NCI-H2196 treated with DMSO at 0.1 percent for 48 hours (cell line): ENCODE measurements around the gene MYO1C.
A peak's percentile ranks its signal among the peaks of the same experiment; 100 is the strongest.

ENCODE experiments used
- DNase-seq: peaks from one replicate; lab custom pipeline; 2025; ENCODE audit not compliant: unreplicated experiment; lab: John Stamatoyannopoulos, UW

Gene MYO1C

DNA sequence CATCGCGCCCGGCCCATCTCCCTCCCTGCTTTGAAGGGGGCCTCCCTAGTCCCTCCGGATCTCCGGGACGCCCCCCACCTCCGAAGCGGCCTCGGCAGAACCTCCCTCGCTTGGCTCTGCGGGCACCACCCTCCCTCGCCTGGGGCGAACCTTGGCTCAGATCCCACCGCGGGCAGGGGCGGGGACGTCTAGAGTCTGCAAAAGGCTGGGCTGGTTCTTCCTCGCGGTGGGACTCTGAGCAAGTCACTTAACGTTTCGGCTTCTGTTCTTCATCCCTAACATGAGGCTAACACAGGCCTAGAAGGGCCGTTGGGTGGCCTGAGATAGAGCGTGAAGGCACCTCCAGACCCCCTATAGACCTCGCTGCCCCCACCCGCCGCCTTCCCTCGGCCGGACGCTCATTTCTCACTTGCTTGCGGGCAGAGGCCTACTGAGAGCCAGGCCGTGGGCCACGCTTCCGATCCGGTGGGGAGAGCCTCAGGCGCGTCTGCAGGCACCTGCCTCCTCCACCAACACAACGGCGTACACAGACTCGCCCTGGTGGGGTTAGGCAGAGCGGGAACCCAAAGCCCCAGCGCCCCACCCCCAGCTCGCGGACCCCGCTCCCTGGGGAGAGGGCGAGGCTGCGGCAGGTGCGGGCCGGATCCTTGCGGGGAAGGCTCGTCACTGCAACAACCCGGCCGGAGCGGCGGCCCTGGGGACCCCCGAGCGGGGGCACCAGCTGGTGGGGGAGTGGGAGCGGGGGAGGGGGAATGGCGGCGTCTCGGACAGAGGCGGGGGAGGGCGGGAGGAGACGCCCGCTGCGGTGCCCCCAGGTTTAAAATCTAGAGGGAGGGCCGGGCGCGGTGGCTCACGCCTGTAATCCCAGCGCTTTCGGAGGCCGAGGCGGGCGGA lies 5.4 kb downstream of the MYO1C start:
- no peak for DNase-seq

DNA sequence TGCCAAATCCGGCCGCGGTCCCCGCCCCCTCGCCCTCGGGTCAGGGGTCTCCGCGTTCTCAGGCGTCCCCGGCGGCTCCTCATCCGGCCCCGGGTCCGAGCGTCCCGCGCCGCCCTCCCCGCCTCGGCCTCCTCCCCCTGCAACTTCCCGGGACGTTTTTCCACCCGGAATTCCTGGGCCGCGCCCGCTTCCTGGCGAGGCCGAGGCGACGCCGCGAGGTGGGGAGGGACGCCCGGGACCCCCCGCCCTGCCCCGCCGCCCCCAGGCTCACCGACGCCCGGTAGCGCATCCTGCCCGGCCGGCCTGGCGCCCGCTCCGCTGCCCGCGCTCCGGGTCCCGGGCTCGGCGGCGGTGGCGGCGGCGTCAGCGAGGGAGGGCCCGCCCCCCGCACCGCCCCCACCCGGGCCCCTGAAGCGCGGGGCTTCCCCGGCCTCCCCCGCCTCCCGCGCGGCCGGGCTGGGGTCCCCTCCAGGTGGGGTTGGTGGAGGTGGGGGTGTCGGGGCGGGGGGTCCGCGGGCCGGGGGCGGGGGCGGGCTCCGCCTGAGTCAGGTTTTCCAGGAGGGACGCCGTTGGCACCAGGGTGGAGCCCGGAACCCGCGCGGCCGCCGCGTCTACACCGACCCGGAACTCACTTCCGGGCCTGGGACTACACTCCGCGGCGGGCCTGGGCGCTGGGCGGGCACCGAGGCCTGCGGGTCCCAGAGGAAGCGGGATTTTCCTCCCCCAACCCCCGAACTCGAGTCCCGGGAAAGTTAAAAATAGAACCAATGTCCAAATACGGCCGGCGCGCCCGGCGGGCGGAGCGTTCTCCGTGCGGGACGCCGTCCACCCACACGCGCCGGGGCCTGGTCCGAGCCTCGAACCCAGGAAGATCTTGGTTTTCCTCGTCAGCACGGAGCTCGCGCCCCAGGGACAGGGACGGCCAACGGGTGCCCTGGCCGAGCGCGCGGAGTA lies 6.8 kb downstream of the MYO1C start:
- DNase-seq = no peak

DNA sequence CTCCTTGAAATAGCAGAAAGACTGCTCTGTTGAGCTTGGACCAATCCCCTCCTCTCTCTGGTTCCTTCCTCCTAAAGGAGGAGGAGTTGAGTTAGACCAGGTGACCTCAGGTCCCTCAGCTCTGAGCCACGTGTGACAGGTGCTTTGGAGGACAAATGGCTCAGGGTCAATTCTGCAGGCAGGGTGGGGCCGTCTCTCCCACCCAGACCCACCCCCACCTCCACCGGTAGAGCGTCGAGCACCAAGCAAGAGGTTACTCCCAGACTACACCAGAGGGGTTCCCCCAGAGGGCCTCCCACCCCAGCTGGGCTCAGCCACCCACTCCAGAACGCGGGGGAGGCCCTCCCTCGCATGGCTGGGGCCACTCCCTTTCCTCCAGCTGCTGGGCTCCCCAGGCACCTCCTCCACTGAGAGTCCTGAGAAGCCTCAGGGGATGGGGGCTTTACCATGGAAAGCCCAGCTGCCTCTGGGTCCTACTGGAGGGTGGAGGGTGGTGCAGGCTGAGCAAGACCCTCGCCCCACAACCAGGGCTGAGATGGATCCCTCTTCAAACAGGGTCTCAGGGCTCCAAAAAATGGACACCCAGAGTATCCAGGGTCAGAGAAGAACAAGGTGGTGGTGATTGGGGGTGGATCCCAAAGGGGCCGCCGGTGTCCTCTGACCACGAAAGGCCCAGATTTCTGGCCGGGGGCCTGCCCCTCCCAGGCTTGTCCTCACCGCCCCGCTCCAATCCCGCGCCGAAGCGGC lies 7.6 kb downstream of the MYO1C start:
- peak; percentile 48 for DNase-seq

GRCh38 chr17:1484060-1484535 lies 8.4 kb downstream of the MYO1C start:
- no peak for DNase-seq

DNA sequence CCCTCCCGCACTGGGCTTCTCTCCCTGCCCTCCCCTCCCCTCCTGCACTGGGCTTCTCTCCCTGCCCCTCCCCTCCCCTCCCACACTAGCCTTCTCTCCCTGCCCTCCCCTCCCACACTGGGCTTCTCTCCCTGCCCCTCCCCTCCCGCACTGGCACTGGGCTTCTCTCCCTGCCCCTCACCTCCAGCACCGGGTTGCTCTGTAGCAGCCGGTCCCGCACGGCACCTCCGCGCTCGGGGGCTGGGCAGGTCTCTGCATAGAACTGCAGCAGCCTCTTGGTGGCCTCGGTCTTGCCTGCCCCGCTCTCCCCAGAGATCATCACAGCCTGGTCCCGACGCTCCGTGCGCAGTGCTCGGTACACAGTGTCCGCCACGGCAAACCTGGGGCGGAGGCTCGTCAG lies 9.8 kb downstream of the MYO1C start:
- no peak for DNase-seq

- DNase-seq = no peak
Observed at GRCh38 chr17:1481736-1482135, 10.8 kb downstream of the MYO1C start.

DNA sequence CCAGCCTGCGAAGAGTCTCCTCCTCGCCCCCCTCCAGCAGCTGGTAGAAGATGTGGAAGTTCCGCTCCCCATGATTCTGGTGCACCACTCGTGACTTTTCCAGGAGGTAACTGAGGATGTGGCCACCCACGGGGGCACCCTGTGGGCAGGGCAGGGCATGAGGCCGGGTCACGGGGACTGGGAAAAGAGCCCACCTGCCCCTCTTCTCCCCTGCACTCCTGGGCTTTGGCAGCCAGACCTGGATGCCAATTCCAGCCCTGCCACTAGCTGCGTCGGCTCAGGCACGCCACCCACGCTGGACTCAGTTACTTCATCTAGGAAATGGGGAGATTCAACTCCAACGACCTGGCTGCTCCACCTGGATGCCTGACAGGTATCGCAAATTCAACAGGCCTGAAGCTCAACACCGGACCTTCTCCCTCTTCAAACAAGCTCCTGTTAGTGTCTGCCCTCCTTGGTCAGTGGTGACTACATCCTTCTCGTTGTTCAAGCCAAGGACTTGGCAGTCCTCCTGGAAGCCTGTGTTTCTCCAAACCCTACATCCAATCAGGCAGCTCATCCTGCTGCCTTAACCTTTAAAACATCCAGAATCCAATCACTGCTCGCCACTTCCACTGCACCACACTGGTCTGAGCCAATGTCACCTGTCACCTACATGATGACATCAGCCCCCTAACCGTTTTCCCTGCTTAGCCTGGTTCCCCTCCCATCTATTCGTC lies 11.6 kb downstream of the MYO1C start:
- DNase-seq = no peak

- no peak for DNase-seq
Observed at GRCh38 chr17:1478418-1478817, 14.1 kb downstream of the MYO1C start.

DNA sequence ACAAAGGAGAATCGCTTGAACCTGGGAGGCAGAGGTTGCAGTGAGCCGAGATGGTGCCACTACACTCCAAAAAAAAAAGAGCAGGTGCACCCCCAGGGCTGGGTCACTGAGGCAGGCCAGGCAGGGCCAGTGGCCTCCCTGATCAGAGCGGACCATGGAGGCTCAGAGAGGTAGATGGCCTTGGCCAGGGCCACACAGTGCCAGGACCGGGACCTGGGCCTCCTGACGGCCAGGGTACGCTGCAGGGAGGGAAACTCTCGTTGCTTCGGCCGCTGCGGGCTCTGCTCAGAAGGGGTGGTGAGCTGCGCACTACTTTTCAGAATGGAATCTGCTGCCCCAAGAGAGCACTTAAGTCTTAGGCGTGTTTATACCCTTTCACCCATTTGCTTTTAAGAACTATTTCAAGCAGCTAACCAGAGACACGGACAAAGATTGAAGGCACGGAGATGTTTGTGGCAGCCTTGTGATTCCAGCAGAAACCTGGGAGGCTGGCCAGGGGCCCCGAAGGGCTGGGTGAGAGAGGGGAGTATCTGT lies 17.1 kb downstream of the MYO1C start:
- no peak for DNase-seq

DNA sequence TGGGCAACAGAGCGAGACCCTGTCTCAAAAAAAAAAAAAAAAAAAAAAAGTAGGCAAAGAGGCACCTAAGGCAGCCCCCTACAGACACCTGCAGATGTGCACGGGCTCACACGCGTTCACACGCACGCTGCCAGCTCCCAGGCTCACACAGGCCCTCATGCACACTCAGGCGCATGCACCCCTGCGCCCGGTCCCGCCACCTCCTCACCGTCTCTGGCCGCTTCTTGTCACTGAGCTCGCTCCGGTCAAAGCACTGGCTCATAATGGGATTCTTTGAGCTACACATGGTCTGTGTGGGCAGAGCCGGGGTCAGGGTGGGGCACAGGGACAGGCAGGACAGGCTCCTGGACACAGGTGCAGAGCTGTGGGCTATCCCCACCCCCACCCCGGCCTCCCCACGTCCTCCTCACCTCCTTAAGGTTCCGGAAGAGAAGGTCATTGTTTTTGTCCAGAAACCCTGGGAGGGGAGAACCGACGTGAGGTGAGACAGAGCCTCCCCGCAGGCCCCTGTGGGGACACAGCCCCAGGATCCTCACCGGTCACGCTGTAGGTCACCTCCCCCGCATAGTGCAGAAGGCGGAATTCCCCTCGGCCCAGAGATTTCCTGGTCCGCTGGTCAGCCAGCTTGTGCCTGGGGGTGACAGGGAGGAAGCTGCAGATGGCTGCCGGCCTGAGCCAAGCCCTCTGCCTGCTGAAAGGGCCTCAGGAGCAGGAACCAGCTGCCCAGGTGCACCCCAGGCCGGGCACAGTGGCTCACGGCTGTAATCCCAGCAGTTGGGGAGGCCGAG lies 17.9 kb downstream of the MYO1C start:
- DNase-seq = no peak

GRCh38 chr17:1473841-1474240 lies 18.6 kb downstream of the MYO1C start:
- no peak for DNase-seq

GRCh38 chr17:1473170-1473569 lies 19.3 kb downstream of the MYO1C start:
- no peak for DNase-seq

DNA sequence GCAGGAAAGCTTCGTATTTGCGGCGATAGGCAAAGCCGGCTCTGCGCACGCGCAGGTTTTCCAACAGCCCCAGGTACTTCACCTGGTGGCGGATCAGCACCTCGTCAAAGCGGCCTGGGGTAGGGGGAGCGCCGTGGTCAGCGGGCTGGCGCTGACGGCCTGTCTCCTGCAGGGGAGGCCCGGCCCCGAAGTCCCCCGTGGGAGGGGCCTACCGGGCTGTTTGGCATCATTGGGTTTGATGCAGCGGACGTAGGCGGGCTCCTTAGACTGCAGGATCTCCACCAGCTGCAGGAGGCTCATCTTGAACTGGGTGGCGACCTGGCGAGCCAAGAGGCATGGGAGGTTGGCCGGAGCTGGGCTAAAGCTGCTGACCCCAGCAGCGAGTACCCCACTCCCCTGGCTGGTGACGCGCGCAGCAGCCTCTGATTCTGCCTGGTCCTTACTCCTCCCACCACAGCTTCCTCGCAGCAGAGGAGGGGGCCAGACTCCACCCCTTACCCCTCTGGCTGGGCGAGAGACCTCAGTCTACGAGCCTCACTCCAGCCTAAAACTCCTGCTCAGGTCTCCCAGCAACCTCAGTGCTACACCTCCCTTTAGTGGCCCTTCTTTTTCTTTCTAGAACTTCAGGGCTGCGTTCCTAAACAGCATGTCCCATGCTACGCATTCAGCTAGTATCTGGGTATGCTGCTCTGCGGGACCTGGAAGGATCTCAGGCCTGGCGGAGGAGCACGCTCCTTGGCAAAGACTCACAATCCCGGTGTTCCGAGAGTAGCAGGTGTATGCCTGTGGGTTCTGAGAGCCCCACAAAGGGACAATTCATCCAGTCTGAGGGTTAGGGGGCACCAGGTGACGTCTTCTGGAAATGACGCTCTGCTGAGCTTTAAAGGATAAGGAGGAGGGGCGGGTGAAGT lies 20.3 kb downstream of the MYO1C start:
- DNase-seq = no peak

- DNase-seq = no peak
Observed at GRCh38 chr17:1471490-1471889, 21.0 kb downstream of the MYO1C start.

DNA sequence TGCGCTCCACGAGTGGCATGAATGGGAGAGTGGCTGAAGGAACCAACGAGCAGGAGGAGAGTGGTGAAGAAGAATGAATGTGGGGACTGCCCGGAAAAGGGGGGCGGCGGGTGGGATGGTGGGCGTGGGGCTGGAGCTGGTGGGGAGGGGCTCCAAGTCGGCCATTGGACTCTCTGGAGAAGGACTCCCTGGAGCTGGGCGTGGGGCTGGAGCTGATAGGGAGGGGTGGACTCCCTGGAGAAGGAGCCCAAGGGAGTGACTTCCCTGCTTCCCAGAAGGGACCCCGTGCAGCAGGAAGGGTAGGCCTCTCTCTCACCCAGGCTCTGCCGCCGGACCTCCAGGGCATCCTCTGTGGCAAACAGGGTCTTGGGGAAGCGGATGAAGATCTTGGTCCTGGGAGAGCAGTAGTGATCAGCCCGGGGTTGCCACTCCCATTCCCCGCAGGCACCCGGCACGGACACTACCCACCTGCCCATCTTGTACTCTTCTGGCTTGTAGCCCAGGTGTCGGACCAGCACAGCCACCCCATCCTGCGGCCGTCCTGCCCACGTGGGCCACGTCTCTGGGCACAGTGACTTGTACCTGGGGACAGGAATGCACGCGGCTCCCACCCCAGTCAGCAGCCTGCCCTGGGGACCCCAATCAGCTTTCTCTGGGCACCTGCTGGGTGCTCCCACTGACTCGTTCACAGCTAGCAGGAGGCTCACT lies 21.6 kb downstream of the MYO1C start:
- no peak for DNase-seq

DNA sequence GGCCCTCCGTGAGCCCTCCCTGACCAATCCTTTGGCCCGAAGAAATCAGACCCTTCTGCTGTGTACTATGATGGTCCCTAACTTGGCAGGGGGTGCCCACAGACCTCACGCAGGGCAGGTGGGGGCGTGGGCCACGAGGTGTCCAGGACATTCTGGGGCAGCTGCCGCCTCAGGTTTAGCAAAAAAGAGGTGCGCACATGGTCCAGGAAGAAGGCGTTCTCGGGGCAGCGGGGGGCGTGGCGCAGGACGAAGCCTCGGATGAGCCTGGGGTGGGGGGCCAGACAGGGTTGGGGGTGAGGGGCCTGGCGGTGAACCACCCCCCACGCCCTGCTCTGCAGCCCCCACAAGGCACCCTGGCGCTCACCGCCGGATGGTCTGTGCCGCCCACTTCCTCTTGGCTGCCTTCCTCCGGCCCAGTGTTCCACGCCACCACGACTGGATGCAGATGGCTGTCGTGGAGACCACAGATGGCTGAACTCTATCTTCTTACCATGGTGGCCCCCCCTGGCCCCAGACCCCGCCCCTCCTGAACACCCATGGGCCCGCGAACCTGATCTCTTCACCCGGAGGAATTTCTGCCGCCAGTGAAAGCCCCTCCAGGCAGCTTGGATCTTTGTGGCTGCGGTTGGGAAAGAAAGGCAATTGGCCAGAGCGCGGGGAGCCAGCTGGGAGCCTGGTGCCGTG lies 22.3 kb downstream of the MYO1C start:
- no peak for DNase-seq

GRCh38 chr17:1469231-1469852 lies 23.1 kb downstream of the MYO1C start:
- no peak for DNase-seq
